IgD-negative memory B cell (primary cell): ENCODE measurements around the gene ZNF618. TPM values are rescaled to one million over a fixed set of nuclear protein-coding genes. Genes with fewer than 3 reads are reported as not detected.

Source experiments
- H3K27ac Mint-ChIP-seq, 3 donors: one replicate each; pipeline ENCODE4 v1.8.0; 2020 to 2022; ENCODE audit warnings: mild to moderate bottlenecking in 3 of 3, mixed read lengths in 3 of 3, moderate library complexity in 1 of 3
- H3K27me3 Mint-ChIP-seq: one replicate; pipeline ENCODE4 v1.8.0; 2021; ENCODE audit warnings: mixed read lengths
- H3K36me3 Mint-ChIP-seq: one replicate; pipeline ENCODE4 v1.8.0; 2020; ENCODE audit warnings: mild to moderate bottlenecking, mixed read lengths
- H3K4me1 Mint-ChIP-seq, 3 donors: one replicate each; pipeline ENCODE4 v1.8.0; 2020 to 2022; ENCODE audit warnings: mixed read lengths in 3 of 3, mild to moderate bottlenecking in 1 of 3
- H3K4me3 Mint-ChIP-seq, 4 donors: one replicate each; pipeline ENCODE4 v1.8.0; 2020 to 2022; ENCODE audit warnings: mild to moderate bottlenecking in 4 of 4, mixed read lengths in 4 of 4, moderate library complexity in 3 of 4
- H3K9me3 Mint-ChIP-seq, 3 donors: one replicate each; pipeline ENCODE4 v1.8.0; 2020 to 2021; ENCODE audit warnings: mixed read lengths in 3 of 3, mild to moderate bottlenecking in 1 of 3
- polyA plus RNA-seq: library from polyadenylated mRNA; unstranded; fragments of 300-500 nt; fragmentation: Illumina TruSeq; gene quantifications from one replicate; pipeline ENCODE4 v1.2.3, GENCODE V29; 2021

ZNF618 gene
- polyA plus RNA-seq, 1 donor from 2014 or later, result 2.2 TPM

DNA sequence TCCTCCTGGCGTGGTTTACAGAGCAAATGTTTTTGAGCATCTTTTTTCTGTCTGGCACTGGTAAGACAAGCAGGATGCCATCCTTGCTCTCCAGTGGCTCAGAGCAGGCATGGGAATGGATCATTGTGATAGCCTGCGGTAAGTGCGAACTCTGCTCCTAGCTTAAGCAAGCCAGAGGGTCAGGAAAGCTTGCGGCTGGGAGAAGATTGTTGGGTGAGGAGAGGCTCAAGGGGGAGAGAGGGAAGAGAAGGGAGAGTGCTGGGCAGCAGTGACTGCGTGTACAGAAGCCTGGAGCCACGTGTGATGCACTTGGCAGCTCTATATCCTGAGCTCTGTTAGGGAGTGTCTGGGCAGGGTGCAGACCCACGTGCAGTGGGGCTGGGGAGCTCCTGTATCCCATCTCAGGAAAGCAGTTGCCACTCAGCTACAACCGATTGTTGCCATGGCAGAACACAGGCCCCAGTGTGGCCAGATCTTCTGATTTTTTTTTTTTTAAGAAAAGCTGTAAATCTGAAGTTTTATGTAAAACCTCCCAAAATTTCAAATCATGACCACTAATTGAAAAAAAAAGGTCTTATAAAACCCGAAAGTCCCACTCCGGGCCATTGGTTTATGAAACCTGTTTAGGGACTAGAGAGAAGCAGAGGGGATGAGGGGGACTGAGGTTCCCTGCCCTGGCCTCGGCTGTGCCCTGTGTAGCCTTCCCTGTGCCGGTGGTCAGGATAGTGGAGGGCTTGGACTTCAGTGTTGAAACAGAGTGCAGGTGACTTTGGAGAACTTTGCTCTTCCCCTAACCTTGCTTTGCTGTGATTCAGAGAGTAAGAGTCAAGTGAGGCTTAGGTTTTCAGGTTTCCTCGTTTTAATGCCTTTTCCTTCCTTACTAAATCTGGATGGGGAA, 67.3 kb downstream of the ZNF618 start:
- H3K36me3 Mint-ChIP-seq, result peaks cover 4% of the 10 kb centered on the region
- no peak overlapping the region for H3K4me3 Mint-ChIP-seq
- no peaks in the 10 kb centered on the region for H3K27me3 Mint-ChIP-seq
- H3K4me1 Mint-ChIP-seq, result no peaks in the 10 kb centered on the region
- peaks cover 0 to 7% (median 0%) of the 10 kb centered on the region in 3 donors for H3K9me3 Mint-ChIP-seq
- H3K27ac Mint-ChIP-seq, result no peak overlapping the region

DNA sequence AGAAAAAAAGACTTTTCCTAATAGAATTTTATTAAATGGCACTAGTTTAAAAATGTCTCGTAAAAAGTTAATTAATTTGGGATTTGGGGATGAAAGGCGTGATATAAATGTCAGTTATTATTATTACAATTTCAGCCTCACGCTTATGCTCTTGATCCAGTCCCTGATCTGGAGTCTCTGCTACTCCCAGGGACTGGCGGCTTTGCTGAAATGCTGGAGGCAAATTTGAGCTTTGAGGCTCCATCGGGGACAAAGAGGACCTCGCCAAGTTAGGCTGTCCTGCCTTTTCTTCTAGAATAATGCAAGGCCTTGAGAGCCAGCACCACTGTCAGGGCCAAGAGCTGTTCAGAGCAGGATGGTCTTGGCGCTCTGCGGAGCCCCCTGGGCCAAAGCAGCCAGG, 69.7 kb downstream of the ZNF618 start:
- Mint-ChIP-seq H3K9me3 (peaks cover 0 to 6% (median 0%) of the 10 kb centered on the region in 3 donors), H3K4me1 (no peaks in the 10 kb centered on the region), H3K36me3 (peaks cover 2% of the 10 kb centered on the region), H3K27me3 (peaks cover 5% of the 10 kb centered on the region), H3K27ac (no peak overlapping the region), H3K4me3 (no peak overlapping the region)

DNA sequence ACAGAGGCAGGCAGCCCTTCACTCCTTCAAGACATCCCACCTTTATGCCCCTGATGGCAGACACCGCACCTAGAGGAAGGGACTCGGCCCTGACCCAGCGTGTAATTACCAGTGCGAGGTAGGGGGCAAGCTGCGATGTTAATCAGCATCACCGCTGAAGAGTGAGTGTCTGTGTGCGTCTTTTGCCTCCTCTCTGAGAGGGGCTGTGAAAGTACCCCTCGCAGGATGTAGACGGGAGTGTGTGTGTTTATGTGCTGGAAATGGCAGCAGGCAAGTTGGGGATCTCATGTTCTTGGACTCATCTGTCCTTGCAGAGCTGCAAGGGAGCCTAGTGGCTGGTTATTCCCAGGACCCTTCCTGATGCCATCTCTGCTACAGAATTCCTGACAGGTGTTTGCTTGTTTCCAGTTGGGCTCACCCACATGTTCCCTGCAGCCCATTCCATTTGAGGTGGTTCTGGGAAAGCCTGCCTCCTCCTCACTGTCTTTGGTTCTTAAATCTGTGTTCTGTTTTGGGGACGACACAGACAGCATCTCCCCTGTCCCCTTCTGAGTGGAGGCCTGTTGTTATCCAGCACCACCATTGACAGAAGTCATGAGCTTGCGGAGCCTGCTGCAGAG, 70.5 kb downstream of the ZNF618 start:
- Mint-ChIP-seq H3K27ac (no peak overlapping the region), H3K27me3 (peaks cover 5% of the 10 kb centered on the region)

GRCh38 chr9:113947941-113948340, 71.8 kb downstream of the ZNF618 start:
- H3K36me3 Mint-ChIP-seq, result no peaks in the 10 kb centered on the region
- no peak overlapping the region for H3K4me3 Mint-ChIP-seq
- H3K4me1 Mint-ChIP-seq, result no peaks in the 10 kb centered on the region
- no peak overlapping the region for H3K27ac Mint-ChIP-seq
- H3K27me3 Mint-ChIP-seq, result peaks cover 5% of the 10 kb centered on the region
- no peaks in the 10 kb centered on the region for H3K9me3 Mint-ChIP-seq

More for the DNA sequence above, 70.5 kb downstream of the ZNF618 start:
- no peak overlapping the region for H3K4me3 Mint-ChIP-seq
- no peaks in the 10 kb centered on the region for H3K9me3 Mint-ChIP-seq
- no peaks in the 10 kb centered on the region for H3K4me1 Mint-ChIP-seq
- H3K36me3 Mint-ChIP-seq, result peaks cover 2% of the 10 kb centered on the region

- Mint-ChIP-seq H3K4me3 (no peak overlapping the region), H3K27ac (no peak overlapping the region), H3K27me3 (peaks cover 5% of the 10 kb centered on the region), H3K4me1 (no peaks in the 10 kb centered on the region), H3K36me3 (no peaks in the 10 kb centered on the region), H3K9me3 (no peaks in the 10 kb centered on the region)
Observed at GRCh38 chr9:113948891-113949570, 72.9 kb downstream of the ZNF618 start.

- no peaks in the 10 kb centered on the region for H3K36me3 Mint-ChIP-seq
- H3K9me3 Mint-ChIP-seq, result no peaks in the 10 kb centered on the region
- no peak overlapping the region for H3K27ac Mint-ChIP-seq
- no peak overlapping the region for H3K4me3 Mint-ChIP-seq
- no peaks in the 10 kb centered on the region for H3K4me1 Mint-ChIP-seq
- H3K27me3 Mint-ChIP-seq, result peaks cover 5% of the 10 kb centered on the region
Observed at GRCh38 chr9:113949571-113950078, 73.5 kb downstream of the ZNF618 start.

GRCh38 chr9:113950195-113951031, 74.3 kb downstream of the ZNF618 start:
- peaks cover 7% of the 10 kb centered on the region for H3K27me3 Mint-ChIP-seq
- H3K4me3 Mint-ChIP-seq, result no peak overlapping the region
- no peak overlapping the region for H3K27ac Mint-ChIP-seq
- H3K9me3 Mint-ChIP-seq, result no peaks in the 10 kb centered on the region
- H3K36me3 Mint-ChIP-seq, result no peaks in the 10 kb centered on the region
- H3K4me1 Mint-ChIP-seq, result no peaks in the 10 kb centered on the region

DNA sequence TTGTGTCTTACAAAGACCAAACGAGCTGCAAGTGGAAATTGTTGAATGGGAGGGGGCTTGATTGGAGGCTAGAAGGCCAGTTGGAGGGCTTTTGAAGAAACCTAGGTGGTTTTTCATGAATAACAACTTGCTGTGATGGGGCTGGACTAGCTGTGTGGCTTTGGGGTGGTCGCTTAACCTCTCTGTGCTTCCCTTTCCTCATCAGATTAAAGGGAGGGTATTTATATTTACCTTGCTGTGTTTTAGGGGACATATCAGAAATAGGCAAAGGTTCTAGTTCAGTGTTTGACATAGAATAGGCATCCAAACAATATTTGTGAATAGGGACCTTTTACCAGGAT, 74.9 kb downstream of the ZNF618 start:
- H3K27me3 Mint-ChIP-seq, result peaks cover 7% of the 10 kb centered on the region
- H3K36me3 Mint-ChIP-seq, result no peaks in the 10 kb centered on the region
- no peaks in the 10 kb centered on the region for H3K9me3 Mint-ChIP-seq
- no peaks in the 10 kb centered on the region for H3K4me1 Mint-ChIP-seq
- H3K4me3 Mint-ChIP-seq, result no peak overlapping the region
- H3K27ac Mint-ChIP-seq, result no peak overlapping the region

- Mint-ChIP-seq H3K9me3 (peaks cover 0 to 2% (median 0%) of the 10 kb centered on the region in 3 donors), H3K4me3 (no peak overlapping the region), H3K27ac (no peak overlapping the region), H3K4me1 (no peaks in the 10 kb centered on the region), H3K36me3 (no peaks in the 10 kb centered on the region), H3K27me3 (peaks cover 7% of the 10 kb centered on the region)
Observed at GRCh38 chr9:113952676-113953075, 76.6 kb downstream of the ZNF618 start.

DNA sequence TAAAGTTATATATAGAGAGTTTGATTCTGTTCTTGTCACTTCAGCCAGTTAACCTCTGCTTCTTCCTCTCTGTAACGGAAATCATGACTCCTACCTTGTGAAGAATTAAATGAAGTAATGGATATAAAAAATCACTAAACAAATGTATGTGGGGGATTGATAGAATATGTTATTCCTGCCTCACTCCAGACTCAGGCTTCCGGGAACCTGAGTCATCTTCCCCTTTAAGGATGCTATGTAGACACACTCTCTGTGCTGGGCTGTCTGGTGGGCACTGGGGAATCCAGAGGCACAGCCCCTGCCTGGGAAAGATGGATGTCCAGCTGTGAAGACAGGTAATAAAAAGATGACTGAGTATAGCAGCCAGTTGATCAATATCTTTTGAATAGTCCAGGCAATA, 77.4 kb downstream of the ZNF618 start:
- Mint-ChIP-seq H3K9me3 (peaks cover 0 to 2% (median 0%) of the 10 kb centered on the region in 3 donors), H3K36me3 (no peaks in the 10 kb centered on the region), H3K4me3 (no peak overlapping the region), H3K27me3 (peaks cover 7% of the 10 kb centered on the region), H3K4me1 (no peaks in the 10 kb centered on the region), H3K27ac (peak overlapping the region in 1 of 3 donors; percentile 23)

DNA sequence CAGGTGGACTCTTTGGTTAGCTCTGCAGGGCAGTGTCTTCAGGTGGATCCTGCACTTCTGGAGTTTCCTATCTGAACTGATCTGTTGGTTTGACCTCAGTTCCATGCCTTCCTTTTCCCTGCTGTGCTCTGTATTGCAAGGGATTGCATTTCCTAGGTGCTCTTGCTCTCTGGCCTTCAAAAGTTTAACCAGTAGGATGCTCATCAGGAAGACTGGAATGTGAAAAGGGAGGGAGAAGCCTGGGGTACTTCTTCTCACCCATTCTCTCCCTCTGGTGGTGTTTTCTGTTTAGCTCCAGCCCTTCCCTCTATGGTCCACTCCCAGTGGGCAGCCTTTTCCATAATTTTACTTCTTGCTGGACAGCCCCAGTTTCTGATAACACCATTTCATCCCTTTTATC, 78.5 kb downstream of the ZNF618 start:
- H3K9me3 Mint-ChIP-seq, result peaks cover 0 to 2% (median 0%) of the 10 kb centered on the region in 3 donors
- H3K27me3 Mint-ChIP-seq, result peaks cover 6% of the 10 kb centered on the region
- no peaks in the 10 kb centered on the region for H3K4me1 Mint-ChIP-seq
- H3K36me3 Mint-ChIP-seq, result no peaks in the 10 kb centered on the region
- H3K4me3 Mint-ChIP-seq, result no peak overlapping the region
- no peak overlapping the region for H3K27ac Mint-ChIP-seq

- Mint-ChIP-seq H3K36me3 (no peaks in the 10 kb centered on the region), H3K9me3 (peaks cover 0 to 2% (median 0%) of the 10 kb centered on the region in 3 donors), H3K27ac (peak overlapping the region in 1 of 3 donors; percentile 6), H3K4me1 (no peaks in the 10 kb centered on the region), H3K27me3 (peaks cover 4% of the 10 kb centered on the region), H3K4me3 (no peak overlapping the region)
Observed at GRCh38 chr9:113955076-113955752, 79.1 kb downstream of the ZNF618 start.

DNA sequence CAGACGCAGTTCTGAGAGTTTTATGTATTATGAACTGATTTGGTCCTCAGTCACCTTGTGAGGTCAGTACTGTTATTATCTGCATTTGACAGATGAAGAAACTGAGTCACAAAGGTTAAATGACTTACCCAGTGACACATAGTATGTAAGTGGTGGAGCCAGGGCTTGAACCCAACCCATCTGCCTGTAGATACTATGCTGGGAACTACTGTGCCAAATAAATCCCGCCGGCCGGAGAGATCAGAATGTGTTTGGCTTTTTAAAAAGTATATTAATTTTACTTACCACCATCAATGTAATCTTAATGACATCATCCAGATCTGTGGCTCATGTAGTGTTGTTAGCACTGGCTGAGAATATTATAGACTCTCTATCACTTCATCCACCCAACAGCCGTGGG, 80.8 kb downstream of the ZNF618 start:
- no peaks in the 10 kb centered on the region for H3K4me1 Mint-ChIP-seq
- H3K9me3 Mint-ChIP-seq, result peaks cover 0 to 2% (median 0%) of the 10 kb centered on the region in 3 donors
- H3K36me3 Mint-ChIP-seq, result no peaks in the 10 kb centered on the region
- no peak overlapping the region for H3K27ac Mint-ChIP-seq
- H3K27me3 Mint-ChIP-seq, result peaks cover 2% of the 10 kb centered on the region
- no peak overlapping the region for H3K4me3 Mint-ChIP-seq

GRCh38 chr9:113957351-113957750, 81.2 kb downstream of the ZNF618 start:
- no peaks in the 10 kb centered on the region for H3K36me3 Mint-ChIP-seq
- H3K4me3 Mint-ChIP-seq, result no peak overlapping the region
- H3K27me3 Mint-ChIP-seq, result peaks cover 2% of the 10 kb centered on the region
- peaks cover 0 to 2% (median 0%) of the 10 kb centered on the region in 3 donors for H3K9me3 Mint-ChIP-seq
- H3K27ac Mint-ChIP-seq, result no peak overlapping the region
- H3K4me1 Mint-ChIP-seq, result no peaks in the 10 kb centered on the region
